GM12892 (cell line): ENCODE measurements around the gene UPP1.

Experiments used
- POLR2A ChIP-seq: IDR thresholded peaks from 2 replicates; pipeline ENCODE4 v1.6.1; 2011; ENCODE audit warnings: low read depth, low read length, control low read depth
- POLR2AphosphoS5 ChIP-seq: IDR thresholded peaks from 2 replicates; pipeline ENCODE4 v1.6.1; 2011; ENCODE audit warnings: low read depth, low read length, control low read depth
- TAF1 ChIP-seq: IDR thresholded peaks from 2 replicates; pipeline ENCODE4 v1.6.1; 2011; ENCODE audit warnings: low read depth, mild to moderate bottlenecking, control low read depth, low read length, borderline replicate concordance

GRCh38 chr7:48111596-48111995, 22.5 kb downstream of the UPP1 start:
- no peak for TF ChIP-seq POLR2AphosphoS5
- no peak for TF ChIP-seq POLR2A
- no peak for TF ChIP-seq TAF1
